B cell (primary cell): ENCODE data around the gene ST13.

Experiments used
- EZH2 ChIP-seq: IDR thresholded peaks from 2 replicates; pipeline ENCODE4 v1.6.1; 2012; ENCODE audit warnings: borderline replicate concordance, low read depth, mild to moderate bottlenecking, moderate library complexity, low read length; ENCODE audit not compliant: insufficient read depth, poor library complexity, severe bottlenecking
- TF ChIP-seq, protein P1 (sequence below): fragments of 200-600 bp; IDR thresholded peaks from one replicate; pipeline ENCODE4 v1.8.0; 2022; ENCODE audit warnings: antibody characterized with exemption, mild to moderate bottlenecking

DNA sequence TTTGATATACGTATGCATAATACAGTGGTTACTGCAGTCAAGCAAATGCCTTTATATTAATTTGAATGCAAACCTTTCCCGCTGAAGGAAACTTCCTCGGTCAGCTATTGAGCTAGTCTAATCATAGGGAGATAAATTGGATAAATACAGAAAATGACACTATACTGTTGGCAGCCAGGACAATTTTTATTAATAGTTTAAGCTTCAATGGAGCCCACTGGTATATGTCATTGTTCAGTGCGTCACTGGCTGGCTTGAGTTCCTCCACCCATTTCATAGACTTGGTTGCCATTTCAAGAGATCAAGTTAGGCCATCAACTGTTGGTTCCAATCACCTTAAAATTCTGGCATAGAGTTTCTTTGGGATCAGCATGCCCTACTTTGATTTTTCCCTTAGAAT is 38.0 kb upstream of the ST13 start:
- TF ChIP-seq, protein P1, sequence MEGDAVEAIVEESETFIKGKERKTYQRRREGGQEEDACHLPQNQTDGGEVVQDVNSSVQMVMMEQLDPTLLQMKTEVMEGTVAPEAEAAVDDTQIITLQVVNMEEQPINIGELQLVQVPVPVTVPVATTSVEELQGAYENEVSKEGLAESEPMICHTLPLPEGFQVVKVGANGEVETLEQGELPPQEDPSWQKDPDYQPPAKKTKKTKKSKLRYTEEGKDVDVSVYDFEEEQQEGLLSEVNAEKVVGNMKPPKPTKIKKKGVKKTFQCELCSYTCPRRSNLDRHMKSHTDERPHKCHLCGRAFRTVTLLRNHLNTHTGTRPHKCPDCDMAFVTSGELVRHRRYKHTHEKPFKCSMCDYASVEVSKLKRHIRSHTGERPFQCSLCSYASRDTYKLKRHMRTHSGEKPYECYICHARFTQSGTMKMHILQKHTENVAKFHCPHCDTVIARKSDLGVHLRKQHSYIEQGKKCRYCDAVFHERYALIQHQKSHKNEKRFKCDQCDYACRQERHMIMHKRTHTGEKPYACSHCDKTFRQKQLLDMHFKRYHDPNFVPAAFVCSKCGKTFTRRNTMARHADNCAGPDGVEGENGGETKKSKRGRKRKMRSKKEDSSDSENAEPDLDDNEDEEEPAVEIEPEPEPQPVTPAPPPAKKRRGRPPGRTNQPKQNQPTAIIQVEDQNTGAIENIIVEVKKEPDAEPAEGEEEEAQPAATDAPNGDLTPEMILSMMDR: no peak
- TF ChIP-seq EZH2: no peak
